Kidney capillary endothelial cell (primary cell): ENCODE measurements around the gene PRKCB.

Experiments
- DNase-seq: peaks from one replicate; pipeline ENCODE4 v3.0.0-alpha.2; 2018; ENCODE audit warnings: low spot score

The PRKCB gene

DNA sequence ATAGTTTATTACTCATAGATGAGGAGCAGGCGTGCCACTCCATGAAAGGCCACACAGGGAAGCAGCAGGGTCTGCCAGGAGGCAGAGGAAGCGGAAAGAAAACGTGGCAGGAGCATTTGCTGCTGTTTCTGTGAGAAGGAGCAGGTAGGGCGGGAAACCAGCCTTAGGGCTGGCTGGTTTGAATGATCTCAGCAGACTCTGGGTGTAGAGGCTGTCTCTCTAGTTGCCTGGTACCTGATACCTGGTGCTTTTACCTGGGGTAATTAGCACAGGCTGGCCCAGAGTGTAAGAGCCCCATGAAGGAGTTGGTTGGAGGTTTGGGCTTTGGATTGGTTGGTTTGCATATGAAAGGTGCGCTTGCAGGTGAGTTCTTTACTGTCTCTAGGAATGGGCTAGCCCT lies 215.3 kb downstream of the PRKCB start:
- DNase-seq = no peak

- no peak for DNase-seq
Measured at GRCh38 chr16:24052329-24053098, 216.7 kb downstream of the PRKCB start.

GRCh38 chr16:24053099-24053946 lies 217.5 kb downstream of the PRKCB start:
- no peak for DNase-seq

DNA sequence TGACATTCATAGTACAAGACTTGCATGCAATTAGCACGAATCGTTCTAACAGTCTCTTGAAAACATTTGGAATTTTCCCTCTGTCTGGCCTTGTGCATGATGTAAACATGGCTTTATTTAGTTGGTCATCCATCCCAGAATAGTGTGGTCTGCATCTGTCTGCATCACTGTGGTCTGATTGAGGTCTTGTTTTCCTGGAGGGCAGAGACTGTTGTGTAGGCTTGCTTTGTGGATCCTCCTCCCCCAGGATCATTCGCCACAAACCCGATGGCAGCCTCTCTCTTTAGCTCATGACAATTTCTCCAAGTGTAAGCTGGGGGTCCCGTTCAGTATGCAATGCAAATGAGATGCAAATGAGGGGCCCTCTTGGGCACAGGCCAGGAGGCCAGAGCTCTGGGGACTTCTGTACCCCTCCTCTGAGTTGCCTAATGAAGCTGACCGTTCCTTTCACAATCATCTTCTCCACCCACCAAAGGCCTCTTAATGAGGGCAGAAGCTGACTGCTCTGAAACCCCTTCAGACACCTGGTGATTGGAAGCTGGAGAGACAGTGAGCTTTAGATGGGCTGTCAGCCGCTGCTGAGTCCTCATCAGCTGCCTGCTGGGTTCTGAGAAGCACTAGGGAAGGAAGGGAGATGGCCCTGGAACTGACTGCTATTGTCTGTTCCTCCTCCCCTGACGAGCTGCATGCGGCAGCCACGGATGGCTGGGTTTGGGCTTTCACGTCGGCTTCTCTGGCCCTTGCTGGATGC lies 219.1 kb downstream of the PRKCB start:
- no peak for DNase-seq

DNA sequence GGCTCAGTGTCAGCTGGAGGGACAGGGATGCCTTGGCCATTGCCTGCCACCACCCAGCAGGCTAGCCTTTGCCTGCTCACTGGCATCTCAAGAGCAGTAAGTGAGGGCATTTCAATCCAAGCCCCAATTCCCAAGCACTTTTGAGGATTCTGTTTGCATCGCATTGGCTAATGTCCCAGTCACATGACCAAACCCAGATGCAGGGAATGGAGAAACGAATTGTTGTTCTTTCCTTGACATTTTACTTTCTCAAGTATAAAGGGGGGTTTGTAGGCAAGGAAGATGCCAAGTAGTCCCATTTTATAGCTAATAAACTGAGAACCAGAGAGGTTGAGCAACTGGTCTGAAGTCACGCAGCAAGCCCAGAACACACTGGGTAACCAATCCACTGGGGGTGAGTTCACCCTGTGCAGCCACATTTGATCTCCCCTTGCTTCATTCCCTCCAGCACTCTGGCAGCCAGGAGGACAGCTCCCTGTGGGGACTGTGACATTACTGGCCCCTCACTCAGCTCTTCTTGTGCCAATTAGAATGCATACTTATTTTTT lies 226.6 kb downstream of the PRKCB start:
- DNase-seq = no peak

DNA sequence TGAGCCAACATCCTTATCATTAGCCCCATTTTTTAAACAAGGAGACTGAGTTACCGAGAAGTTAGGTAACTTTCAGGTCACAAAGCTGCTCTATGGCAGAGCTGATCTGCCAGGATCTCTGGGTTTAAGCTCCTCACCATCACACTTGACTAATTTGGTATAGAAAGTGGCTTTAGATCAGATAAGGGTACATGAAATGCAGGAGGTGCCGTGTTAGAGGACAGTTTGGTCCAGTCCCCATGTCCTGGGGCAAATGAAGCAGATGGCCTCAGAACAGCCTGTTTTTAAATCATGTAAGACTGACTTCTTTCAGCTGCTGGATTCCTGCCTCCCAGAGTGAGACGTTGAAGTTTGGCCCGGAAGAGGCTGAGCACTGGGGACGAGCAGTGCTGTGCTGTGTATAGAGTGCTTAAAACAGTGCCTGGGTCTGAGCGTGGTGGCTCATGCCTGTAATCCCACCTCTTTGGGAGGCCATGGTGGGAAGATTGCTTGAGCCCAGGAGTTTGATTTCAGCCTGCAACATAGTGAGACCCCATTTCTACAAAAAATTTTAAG lies 233.3 kb downstream of the PRKCB start:
- no peak for DNase-seq

GRCh38 chr16:24070851-24071250 lies 235.1 kb downstream of the PRKCB start:
- peak; percentile 21 for DNase-seq

- DNase-seq = no peak
Measured at GRCh38 chr16:24071666-24072360, 236.0 kb downstream of the PRKCB start.

DNA sequence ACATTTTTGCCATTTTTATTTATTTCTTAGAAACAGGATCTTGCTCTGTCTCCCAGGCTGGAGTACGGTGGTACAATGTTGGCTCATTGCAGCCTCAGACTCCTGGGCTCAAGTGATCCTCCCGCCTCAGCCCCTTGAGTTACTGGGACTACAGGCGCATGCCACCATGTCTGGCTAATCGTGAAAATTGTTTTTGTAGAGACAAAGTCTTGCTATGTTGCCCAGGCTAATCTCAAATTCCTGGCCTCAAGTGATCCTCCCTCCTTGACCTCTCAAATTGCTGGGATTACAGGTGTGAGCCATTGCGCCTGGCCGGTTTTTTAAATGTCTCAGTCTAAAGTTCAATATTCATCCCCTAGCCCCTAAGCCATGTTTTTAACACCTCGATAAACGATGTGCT lies 237.5 kb downstream of the PRKCB start:
- DNase-seq = no peak

DNA sequence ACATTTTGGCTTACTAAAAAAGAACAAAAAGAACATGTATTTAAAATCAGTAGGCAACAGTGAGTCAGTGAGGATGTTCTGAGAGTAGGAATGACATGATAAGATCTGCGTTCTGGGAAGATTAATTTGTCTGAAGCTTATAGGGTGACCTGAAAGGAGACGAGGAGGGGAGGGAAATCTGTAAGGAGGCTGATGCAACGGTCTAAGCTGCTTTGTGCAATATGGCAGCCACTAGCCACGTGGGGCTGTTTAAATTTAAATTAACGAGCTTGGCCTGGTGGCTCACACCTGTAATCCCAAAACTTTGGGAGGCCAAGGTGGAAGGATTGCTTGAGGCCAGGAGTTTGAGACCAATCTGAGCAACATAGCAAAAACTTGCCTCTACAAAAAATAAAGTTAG lies 238.8 kb downstream of the PRKCB start:
- no peak for DNase-seq

DNA sequence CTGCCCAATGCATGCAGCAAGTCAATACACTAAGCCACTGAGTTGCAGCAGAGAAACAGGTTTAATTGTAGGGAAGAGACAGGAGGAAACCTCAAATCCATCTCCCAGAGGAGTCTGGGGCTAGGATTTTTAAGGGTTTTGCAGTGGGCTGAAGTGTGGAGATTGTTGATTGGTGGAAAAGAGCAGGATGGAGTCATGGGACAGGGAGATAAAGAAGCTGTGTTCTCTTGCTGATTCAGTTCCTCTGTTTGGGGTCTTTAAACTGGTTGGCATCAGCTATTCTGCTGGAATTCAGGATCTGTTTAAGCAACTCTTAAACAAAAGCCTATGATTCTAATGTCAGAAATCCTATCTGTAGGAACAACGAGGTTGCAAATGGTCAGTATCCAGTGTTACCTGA lies 239.5 kb downstream of the PRKCB start:
- no peak for DNase-seq

DNA sequence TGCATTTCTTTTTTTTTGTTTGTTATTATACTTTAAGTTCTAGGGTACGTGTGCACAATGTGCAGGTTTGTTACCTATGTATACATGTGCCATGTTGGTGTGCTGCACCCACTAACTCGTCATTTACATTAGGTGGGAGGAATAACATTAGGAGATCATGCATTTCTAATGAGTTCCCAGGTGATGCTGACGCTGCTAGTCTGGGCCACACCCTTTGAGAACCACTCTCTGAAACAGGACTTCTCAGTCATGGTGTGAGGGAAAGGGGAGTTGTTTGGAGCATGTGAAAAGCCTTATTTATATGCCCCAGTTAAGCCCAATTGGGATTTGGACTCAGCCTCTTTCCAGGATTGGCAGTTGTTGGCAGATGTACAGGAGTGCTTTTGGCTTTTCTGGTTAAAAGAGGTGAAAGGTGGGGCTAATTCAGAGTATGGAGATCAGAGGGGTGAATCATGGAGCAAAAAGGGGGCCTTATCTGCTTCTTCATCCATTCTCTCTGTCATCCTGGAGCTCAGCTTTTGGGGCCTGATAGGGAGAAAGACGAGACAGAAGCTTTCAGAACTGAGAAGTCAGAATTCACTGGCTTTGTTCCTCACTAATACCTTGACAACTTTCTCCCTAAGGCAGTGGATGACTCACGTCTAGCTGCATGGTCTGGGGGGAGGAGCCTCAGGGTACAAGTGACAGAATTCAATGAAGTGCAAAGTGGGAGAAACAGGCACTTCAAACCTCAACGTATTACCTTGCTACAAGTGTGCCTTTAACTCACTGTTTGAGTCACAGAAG lies 240.3 kb downstream of the PRKCB start:
- no peak for DNase-seq

- no peak for DNase-seq
Measured at GRCh38 chr16:24077292-24077691, 241.5 kb downstream of the PRKCB start.

DNA sequence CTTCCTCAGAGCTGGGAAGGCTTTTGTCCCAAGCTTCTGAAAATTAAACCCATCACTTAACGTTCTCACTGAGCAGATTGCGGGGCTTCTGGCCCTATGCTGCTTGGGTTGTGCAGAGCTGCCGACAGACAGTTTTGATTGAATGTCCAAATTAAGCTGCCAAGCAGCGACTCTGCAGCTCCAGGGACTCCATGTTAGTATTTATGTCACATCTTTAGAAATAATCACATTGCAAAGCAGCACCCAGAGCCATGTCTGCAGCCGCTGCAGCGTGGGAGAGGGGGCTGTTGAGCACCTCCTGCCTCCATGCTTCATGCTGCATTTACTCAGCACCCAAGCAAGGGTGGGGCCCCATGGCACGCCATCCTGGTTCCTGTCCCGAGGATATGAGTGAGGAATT lies 242.2 kb downstream of the PRKCB start:
- no peak for DNase-seq

GRCh38 chr16:24085666-24086065 lies 249.9 kb downstream of the PRKCB start:
- no peak for DNase-seq

DNA sequence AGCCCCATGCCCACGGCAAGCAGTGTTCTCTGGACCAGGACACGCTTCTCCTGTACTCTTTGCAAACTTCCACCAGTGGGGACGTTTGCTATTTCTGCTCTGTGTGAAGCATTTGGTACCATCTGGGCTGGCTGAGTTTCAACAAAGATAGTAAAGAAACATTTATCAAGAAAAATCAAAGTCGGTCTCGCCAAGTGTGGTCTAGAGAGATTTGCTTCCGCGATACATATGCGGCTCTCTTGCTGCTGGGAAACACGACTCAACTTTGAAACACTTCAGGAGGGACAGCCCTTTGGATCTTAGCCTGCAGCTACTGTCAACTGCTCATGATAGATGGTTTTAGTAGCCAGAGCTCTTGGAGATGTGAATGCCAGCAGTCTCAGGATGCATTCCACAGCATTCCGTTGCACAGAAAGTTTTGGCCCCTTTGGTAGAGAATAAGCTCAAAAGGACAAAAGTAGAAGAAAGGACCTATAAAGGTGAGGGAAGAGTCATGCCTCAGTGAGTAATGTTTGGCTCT lies 252.2 kb downstream of the PRKCB start:
- DNase-seq = no peak

- no peak for DNase-seq
Measured at GRCh38 chr16:24088767-24089166, 253.0 kb downstream of the PRKCB start.

DNA sequence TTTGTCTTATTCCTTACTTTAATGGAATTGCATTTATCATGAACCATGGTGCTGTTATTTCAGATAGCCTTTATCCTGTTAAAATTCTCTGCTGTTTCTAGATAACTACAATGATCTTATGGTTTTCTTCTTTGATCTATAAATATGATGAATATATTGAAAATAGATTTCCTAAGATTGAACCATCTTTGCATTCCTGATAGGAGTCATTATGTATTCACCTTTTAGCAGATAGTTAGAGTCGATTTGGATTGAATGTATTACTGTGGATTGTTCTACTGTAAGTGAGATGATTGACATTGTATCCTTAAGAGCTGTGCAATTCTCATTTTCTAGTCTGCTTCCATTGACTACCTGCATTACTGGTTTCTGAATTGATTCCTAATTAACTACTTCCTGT lies 255.3 kb downstream of the PRKCB start:
- no peak for DNase-seq

DNA sequence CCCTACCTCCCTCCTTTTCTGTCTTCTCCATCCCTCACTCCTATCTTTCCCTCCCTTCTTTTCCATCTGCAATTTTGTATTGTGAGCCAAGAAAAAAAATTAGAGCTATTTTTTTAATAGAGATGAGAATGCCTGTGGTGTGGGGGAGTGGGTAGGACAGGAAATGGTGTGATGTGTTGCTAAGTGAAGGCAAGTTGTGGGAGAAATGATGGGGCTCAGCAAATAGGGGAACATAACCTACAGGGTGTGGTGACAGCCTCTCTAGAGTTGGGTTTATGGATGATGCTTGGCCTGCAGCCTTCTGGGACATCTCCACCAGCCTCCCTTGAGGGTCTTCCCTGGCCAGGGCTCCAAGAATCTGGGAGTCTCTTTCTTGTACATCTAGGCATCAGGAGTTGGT lies 257.3 kb downstream of the PRKCB start:
- no peak for DNase-seq

GRCh38 chr16:24094660-24095059 lies 258.9 kb downstream of the PRKCB start:
- no peak for DNase-seq
